OCI-LY3 (cell line): Measurements from ENCODE around the gene ENTPD7.

Experiments
- H2AFZ ChIP-seq: fragments of 200-600, 300-600 bp; shearing (Covaris generic); 2 replicates; pipeline ENCODE4 v1.6.0; 2014; ENCODE audit warnings: antibody characterized with exemption, low read depth, low read length
- H3K27ac ChIP-seq: fragments of 200-600, 300-600 bp; sonication (generic); 2 replicates; pipeline ENCODE4 v1.5.1; 2014; ENCODE audit warnings: mild to moderate bottlenecking, low read length, moderate library complexity, mixed read lengths
- H3K27me3 ChIP-seq: fragments of 200-600, 300-600 bp; sonication (generic); 2 replicates; pipeline ENCODE4 v1.6.1; 2014; ENCODE audit warnings: low read depth, low read length, mixed read lengths
- H3K36me3 ChIP-seq: fragments of 200-600, 300-600 bp; sonication (generic); replicated peaks from 2 replicates; pipeline ENCODE3; 2014; ENCODE audit warnings: low read depth, low read length, mixed read lengths
- H3K4me1 ChIP-seq: fragments of 300-600, 200-600 bp; sonication (generic); 2 replicates; pipeline ENCODE4 v1.6.1; 2014; ENCODE audit warnings: low read length, mixed read lengths
- H3K4me2 ChIP-seq: fragments of 200-600, 300-600 bp; sonication (generic); 2 replicates; pipeline ENCODE4 v1.6.1; 2014; ENCODE audit warnings: low read length, mixed read lengths
- H3K4me3 ChIP-seq: fragments of 300-600, 200-600 bp; sonication (generic); 2 replicates; pipeline ENCODE4 v1.5.1; 2014; ENCODE audit warnings: antibody characterized with exemption, mild to moderate bottlenecking, low read length, moderate library complexity
- H3K79me2 ChIP-seq: fragments of 300-600, 200-600 bp; shearing (Covaris generic); 2 replicates; pipeline ENCODE4 v1.6.1; 2014; ENCODE audit warnings: mild to moderate bottlenecking, low read length, mixed read lengths
- H3K9ac ChIP-seq: fragments of 300-600, 200-600 bp; shearing (Covaris generic); 2 replicates; pipeline ENCODE4 v1.6.0; 2014; ENCODE audit warnings: mild to moderate bottlenecking, low read length, moderate library complexity
- H3K9me3 ChIP-seq: fragments of 200-600, 300-600 bp; shearing (Covaris generic); 2 replicates; pipeline ENCODE4 v1.6.1; 2014; ENCODE audit warnings: low read length, mixed read lengths; ENCODE audit not compliant: insufficient read depth
- H4K20me1 ChIP-seq: fragments of 200-600, 300-600 bp; sonication (generic); 2 replicates; pipeline ENCODE4 v1.6.1; 2016; ENCODE audit warnings: low read length, mixed read lengths; ENCODE audit not compliant: insufficient read depth
- CTCF ChIP-seq: fragments of 200-600, 300-600 bp; sonication (generic); IDR thresholded peaks from 2 replicates; pipeline ENCODE4 v1.5.1; 2014; ENCODE audit warnings: antibody characterized with exemption, low read length, low read depth
- EZH2phosphoT487 ChIP-seq: fragments of 200-600 bp; shearing (Covaris generic); IDR thresholded peaks from 2 replicates; pipeline ENCODE4 v1.6.1; 2018; ENCODE audit warnings: antibody characterized with exemption, mixed run types, low read depth

The ENTPD7 gene

GRCh38 chr10:99656199-99657064 is 2.9 kb upstream of the ENTPD7 start:
- Histone ChIP-seq H4K20me1 (no peaks in the 10 kb centered on the region), H3K36me3 (no peaks in the 10 kb centered on the region), H3K9me3 (no peaks in the 10 kb centered on the region), H3K9ac (no peak overlapping the region), H3K4me2 (no peak overlapping the region), H3K4me3 (no peak overlapping the region), H3K4me1 (peaks cover 4% of the 10 kb centered on the region), H3K27ac (no peak overlapping the region), H3K79me2 (no peaks in the 10 kb centered on the region), H3K27me3 (peaks cover 12% of the 10 kb centered on the region; the same call in 1 of the 2 replicates), H2AFZ (no peak overlapping the region)
- TF ChIP-seq EZH2phosphoT487 (no peak), CTCF (no peak)

GRCh38 chr10:99658622-99659030 is 683 bp upstream of the ENTPD7 start:
- Histone ChIP-seq H3K36me3 (no peaks in the 10 kb centered on the region), H3K9me3 (no peaks in the 10 kb centered on the region), H3K9ac (peak overlapping the region; percentile 57), H3K27me3 (peaks cover 12% of the 10 kb centered on the region; the same call in 1 of the 2 replicates), H3K4me1 (peaks cover 4% of the 10 kb centered on the region), H4K20me1 (no peaks in the 10 kb centered on the region), H3K27ac (no peak overlapping the region), H2AFZ (peak overlapping the region; percentile 88; the same call in 1 of the 2 replicates), H3K4me3 (peak overlapping the region; percentile 80), H3K4me2 (peak overlapping the region; percentile 94), H3K79me2 (no peaks in the 10 kb centered on the region)
- TF ChIP-seq EZH2phosphoT487 (no peak), CTCF (no peak)

- Histone ChIP-seq H3K4me1 (peaks cover 4% of the 10 kb centered on the region), H4K20me1 (no peaks in the 10 kb centered on the region), H3K4me3 (peak overlapping the region; percentile 80), H2AFZ (peak overlapping the region; percentile 17; the same call in 1 of the 2 replicates), H3K27me3 (peaks cover 12% of the 10 kb centered on the region; the same call in 1 of the 2 replicates), H3K36me3 (no peaks in the 10 kb centered on the region), H3K9ac (peak overlapping the region; percentile 72), H3K4me2 (peak overlapping the region; percentile 70), H3K27ac (no peak overlapping the region), H3K9me3 (no peaks in the 10 kb centered on the region), H3K79me2 (no peaks in the 10 kb centered on the region)
- TF ChIP-seq CTCF (no peak), EZH2phosphoT487 (no peak)
Observed at GRCh38 chr10:99659868-99660366, 608 bp downstream of the ENTPD7 start.

GRCh38 chr10:99660662-99661376 is 1.5 kb downstream of the ENTPD7 start:
- Histone ChIP-seq H3K4me2 (no peak overlapping the region), H3K9ac (no peak overlapping the region), H3K79me2 (no peaks in the 10 kb centered on the region)

More at GRCh38 chr10:99660662-99661376, 1.5 kb downstream of the ENTPD7 start:
- Histone ChIP-seq H3K36me3 (no peaks in the 10 kb centered on the region), H3K4me1 (peaks cover 4% of the 10 kb centered on the region), H2AFZ (no peak overlapping the region), H3K9me3 (no peaks in the 10 kb centered on the region), H4K20me1 (no peaks in the 10 kb centered on the region), H3K27ac (no peak overlapping the region), H3K4me3 (no peak overlapping the region), H3K27me3 (peaks cover 12% of the 10 kb centered on the region; the same call in 1 of the 2 replicates)
- no peak for TF ChIP-seq EZH2phosphoT487
